NCI-H1930 (cell line): Measurements from ENCODE around the gene MAP3K2.

Experiments
- DNase-seq, 2 experiments: peaks; one replicate each; lab custom pipeline; 2025; lab: John Stamatoyannopoulos, UW

The MAP3K2 gene

GRCh38 chr2:127407091-127407490 is 19.3 kb upstream of the MAP3K2 start:
- DNase-seq = no peak

DNA sequence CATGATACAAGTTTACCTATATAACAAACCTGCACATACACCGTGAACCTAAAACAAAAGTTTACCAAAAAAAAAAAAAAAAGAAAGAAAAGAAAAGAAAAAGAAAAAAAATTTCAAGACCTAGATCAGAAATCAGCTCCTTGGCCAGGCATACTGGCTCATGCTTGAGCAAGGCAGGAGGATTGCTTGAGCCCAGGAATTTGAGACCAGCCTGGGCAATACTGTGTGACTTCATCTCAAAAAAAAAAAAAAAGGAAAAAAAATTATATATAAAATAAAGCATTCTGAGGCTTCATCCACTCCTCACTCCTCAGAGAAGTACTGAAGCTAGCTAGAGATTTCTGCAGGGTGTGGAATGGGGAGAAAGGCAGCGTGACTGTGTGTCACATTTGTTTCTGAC is 18.7 kb upstream of the MAP3K2 start:
- no peak for DNase-seq

DNA sequence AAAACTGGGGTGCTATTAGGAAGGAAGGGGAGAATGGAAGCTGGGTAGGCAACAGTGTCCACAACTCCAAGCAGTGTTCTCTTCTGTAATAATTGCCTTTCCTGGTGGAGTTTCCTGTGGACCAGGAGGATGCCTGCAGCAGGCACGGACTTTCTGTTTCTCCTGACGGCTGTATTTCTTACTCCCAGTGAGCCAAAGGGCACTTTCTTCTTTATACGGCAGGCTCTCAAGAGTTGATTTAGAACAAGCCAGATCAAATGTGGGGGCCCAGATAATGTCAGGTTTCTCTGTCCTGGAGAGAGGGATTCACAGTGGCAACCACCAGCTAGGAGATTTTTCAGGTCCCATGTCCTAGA is 17.5 kb upstream of the MAP3K2 start:
- no peak for DNase-seq

DNA sequence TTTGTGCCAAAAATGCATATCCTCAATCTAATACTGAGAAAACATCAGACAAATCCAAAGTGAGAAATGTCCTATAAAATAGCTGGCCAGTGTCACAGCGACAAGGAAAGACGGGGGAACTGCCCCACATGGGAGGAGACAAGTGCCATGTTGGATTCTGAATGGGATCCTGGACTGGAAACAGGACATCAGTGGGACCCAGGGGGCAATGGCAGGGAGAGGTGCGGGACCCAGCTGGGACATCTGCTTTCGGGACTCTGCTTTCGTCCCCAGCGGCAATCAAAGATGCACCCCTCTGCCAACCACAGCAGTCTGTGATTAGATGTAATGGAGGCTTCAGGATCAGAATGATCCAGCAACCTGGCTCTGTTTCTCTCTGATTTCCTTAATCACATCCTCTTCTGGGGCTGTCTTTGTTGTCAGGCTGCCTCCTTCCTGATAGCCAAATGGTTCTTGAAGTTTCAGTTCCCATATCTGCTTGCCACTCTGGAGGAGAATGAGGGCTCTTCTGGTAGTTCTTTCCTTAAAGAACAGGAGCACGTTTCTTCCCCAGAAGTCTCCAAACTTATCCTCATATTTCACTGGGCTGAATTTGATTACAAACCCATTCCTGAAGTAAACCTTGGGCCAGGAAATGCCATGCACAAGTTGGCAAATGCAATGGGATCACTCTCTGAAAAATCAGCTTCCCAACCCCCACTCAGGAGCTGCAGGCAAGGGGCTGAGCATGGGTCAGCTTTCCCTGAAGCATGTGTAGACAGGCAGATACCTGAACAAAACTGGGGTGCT is 16.9 kb upstream of the MAP3K2 start:
- no peak for DNase-seq

- DNase-seq = no peak
Measured at GRCh38 chr2:127403460-127403859, 15.7 kb upstream of the MAP3K2 start.

GRCh38 chr2:127401757-127402695 is 14.3 kb upstream of the MAP3K2 start:
- DNase-seq = no peak

DNA sequence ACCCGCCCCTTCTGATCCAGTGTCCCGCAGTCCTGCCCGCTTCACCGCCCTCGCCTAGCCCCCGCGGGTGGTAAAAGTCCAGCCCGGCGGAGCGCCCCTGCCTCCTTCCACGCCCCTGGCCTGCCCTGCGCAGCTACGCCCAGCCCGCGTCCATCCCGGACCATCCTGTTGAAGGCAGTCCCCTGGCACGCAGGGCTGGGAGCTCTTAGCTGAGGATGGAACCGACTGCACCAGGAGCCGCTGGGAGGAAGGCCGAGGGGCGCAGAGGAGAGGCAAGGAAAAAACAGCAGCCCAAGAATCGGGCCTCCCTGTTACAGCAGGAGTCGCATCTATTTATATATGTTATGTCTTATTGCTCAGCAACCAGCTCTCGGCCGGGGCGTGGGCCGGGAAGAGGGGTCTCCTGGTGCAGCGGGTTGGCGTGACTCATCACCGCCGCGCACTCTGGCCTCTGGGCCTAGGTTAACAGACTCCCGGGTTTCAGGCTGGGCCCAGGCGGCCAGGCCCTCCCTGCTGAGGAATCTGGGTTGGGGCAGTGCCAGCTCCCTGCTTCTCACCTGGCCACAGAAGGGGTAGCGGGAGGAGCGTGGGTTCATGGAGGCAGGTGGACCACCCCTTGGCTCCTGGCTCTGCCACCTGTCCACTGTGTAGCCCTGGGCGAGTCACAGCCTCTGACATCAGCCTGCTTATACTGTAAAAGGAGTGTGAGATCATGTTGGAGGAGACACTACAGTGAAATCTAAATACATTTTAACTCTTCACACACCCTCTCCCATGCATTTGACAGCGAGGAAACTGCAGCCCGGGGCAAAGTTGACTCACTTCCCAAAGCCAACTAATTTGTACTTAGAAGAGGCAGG is 13.4 kb upstream of the MAP3K2 start:
- DNase-seq = no peak

DNA sequence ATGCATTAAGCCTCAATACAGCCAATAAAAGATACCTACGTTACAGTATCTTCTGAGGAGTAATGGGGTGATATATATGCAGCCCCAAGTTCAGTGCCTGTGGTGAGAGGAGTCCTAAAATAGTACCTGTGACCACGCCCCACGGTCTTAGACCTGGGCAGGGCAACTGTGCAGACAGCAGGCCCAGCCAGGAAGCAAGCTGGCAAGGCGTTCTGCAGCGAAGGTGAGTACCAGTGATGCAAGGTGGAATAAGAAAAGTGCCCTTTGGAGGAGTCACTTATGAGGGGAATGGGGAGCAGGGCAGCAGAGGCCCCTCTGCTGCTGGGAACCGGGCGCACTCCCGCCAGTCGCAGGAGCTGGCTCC is 12.7 kb upstream of the MAP3K2 start:
- no peak for DNase-seq

- DNase-seq = no peak
Measured at GRCh38 chr2:127398239-127398590, 10.4 kb upstream of the MAP3K2 start.

GRCh38 chr2:127397568-127398238 is 9.9 kb upstream of the MAP3K2 start:
- DNase-seq = no peak

- DNase-seq = no peak
Measured at GRCh38 chr2:127394492-127394891, 6.7 kb upstream of the MAP3K2 start.

DNA sequence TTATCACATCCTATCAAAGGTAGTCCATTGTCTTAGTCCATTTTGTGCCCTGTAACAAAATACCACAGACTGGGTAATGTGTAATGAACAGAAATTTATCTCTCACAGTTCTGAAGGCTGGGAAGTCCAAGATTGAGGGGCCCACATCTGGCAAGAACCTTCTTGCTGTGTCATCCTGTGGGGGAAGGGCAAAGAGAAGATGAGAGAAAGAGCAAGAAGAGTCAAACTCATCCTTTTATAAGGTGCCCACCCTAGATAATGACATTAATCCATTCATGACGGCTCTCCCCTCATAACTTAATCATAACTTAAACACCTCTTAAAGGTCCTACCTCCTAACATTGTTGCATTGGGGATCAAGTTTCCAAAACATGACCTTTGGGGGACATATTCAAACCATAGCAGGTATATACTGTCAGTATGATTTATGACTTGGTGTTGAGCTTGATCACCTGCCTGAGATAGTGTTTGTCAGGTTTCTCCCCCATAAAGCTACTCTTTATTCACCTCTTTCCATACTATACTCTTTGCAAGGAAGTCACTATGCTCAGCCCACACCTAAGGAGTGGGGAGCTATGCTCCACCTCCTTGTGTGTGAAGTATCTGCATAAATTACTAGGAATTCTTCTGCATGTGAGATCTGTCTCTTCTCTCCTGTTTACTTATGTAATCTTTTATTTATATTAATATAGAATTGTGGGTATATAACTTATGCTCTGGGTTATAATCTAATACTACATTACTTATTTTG is 5.2 kb upstream of the MAP3K2 start:
- DNase-seq = no peak

GRCh38 chr2:127392133-127392827 is 4.5 kb upstream of the MAP3K2 start:
- no peak for DNase-seq

DNA sequence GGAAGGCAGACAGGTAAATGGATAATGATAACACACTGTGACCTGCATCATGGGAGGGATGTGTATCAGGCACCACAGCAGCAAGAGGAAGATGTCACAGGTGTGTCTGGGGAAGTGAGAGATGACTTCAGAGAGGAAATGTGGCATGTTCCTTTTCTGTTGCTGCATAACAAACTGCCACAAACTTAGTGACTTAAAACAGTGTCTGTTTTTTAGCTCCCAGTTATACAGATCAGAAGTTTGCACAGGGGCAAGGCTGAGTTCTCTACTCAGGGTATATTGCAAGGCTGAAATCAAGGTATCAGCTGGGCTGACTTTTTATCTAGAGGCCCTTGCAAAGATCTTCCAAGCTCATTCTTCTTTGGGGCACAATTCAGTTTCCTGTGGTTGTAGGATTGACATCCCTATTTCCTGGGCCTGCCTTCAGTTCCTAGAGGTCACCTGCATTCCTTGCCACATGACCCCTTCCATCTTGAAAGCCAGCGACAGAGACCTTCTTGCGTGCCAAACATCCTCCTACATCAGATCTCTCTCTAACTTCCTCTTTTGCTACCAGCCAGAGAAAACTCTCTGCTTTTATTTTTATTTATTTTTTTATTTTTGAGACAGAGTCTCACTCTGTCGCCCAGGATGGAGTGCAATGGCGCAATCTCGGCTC is 2.1 kb upstream of the MAP3K2 start:
- DNase-seq = no peak

DNA sequence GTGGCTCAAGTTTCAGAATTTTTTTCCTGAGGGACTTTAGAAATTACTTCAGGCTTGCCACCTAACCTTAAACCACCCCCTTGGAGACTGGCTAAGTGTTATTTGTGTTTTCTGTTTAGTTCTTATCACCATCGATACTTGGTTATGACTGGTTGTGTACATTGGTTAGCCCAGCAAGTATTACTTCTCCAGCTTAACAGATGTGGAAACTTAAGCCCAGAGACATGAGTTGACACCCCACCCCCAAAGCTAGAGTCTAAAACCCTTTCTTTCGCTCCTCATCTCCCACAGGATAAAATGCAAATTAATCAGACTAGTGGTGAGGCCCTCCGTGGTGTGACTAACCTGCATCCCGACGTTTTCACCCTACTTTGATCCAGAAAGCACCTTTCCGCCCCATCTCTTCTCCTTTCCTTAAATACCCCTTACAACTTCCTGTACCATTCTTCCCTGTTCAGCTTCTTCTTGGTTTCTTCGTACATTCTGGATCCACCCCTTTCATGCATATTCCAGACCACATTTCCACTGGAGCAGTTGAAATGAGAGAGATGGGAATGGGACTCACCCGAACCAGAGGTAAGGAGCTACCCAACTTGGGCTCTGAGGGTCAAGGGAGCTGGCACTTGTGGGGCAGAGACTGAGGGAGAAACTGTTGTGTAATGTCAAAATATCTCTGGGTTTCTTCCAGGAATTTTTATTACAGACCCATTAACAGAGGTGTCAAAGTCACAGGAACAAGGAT is 819 bp upstream of the MAP3K2 start:
- no peak for DNase-seq

- DNase-seq = peak; percentile 65 to 76
Measured at GRCh38 chr2:127386764-127387654, 766 bp downstream of the MAP3K2 start.

GRCh38 chr2:127386246-127386645 is 1.5 kb downstream of the MAP3K2 start:
- no peak for DNase-seq

DNA sequence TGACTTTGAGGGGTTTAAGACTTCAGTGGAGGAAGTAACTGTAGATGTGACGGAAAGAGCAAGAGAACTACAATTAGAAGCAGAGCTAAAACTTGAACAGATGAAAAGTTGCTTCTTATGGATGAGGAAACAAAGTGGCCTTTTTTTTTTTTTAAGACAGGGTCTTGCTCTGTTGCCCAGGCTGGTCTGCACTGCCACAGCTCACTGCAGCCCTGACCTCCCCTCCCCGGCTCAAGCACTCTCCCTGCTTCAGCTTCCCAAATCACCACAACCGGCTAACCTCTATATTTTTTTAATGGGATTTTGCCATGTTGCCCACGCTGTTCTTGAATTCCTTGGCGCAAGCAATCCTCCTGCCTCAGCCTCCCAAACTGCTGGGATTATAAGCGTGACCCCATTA is 3.2 kb downstream of the MAP3K2 start:
- DNase-seq = no peak
